GM10248 (cell line): ENCODE measurements around the gene EVL.

Experiments used
- CTCF ChIA-PET: fragments of 300-600 bp; sonication (Branson Sonifier 250); formaldehyde crosslinking; extraction: SDS; loops from one replicate; lab custom pipeline; 2021; ENCODE audit warnings: antibody characterized with exemption; lab: Yijun Ruan, JAX
- POLR2A ChIA-PET: fragments of 350-650 bp; sonication (Branson Sonifier 250); formaldehyde crosslinking; extraction: SDS; loops from one replicate; lab custom pipeline; 2020; ENCODE audit warnings: antibody characterized with exemption; lab: Yijun Ruan, JAX
- DNase-seq: peaks from one replicate; pipeline ENCODE4 v3.0.0; 2012; ENCODE audit errors: extremely low spot score
- TF ChIP-seq, protein P1 (sequence below): IDR thresholded peaks from 2 replicates; pipeline ENCODE4 v1.5.1; 2012; ENCODE audit warnings: mild to moderate bottlenecking, low read depth; ENCODE audit errors: extremely low read depth, missing control alignments, control extremely low read depth

The EVL gene

DNA sequence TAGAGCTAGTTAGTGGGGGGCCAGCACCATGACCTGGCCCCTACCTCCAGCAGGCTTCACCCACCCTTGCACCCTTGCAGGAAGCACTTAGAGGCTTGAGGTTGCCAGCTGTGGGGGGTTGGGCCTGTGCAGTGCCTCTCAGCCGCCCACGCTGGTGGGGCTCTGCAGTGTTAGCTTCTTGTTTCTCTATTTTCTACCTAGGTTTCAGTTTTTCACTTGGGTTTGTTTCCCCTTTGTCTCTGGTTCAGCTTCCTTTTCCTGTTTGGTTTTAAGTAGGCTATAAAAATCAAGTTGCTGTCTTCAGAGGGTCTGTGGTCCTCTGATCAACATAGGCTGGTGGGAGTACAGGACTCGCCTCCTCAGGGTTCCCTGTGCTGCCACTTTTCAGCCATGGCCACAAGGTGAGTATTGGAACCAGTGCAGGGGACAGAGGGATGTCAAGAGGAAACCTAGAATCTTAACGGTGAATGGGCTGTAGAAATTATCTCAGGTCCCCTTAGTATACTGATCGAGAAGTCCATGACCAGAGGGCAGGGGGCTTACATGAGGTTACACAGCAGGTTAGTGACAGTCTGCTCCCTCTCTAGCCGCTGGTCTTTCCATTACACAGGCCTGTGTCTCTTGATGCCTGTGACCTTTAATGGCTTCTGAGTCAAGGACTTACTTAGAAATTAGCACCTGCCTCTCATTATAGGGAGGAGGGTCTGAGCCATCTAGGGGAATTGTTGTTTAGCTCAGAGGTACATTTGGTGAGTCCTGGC is at the start of gene EVL:
TSS of gene EVL (plus strand) at position 312 of the 761 bp plus-strand sequence. CDS start at position 391, 79 bp downstream.
- TF ChIP-seq, protein P1, sequence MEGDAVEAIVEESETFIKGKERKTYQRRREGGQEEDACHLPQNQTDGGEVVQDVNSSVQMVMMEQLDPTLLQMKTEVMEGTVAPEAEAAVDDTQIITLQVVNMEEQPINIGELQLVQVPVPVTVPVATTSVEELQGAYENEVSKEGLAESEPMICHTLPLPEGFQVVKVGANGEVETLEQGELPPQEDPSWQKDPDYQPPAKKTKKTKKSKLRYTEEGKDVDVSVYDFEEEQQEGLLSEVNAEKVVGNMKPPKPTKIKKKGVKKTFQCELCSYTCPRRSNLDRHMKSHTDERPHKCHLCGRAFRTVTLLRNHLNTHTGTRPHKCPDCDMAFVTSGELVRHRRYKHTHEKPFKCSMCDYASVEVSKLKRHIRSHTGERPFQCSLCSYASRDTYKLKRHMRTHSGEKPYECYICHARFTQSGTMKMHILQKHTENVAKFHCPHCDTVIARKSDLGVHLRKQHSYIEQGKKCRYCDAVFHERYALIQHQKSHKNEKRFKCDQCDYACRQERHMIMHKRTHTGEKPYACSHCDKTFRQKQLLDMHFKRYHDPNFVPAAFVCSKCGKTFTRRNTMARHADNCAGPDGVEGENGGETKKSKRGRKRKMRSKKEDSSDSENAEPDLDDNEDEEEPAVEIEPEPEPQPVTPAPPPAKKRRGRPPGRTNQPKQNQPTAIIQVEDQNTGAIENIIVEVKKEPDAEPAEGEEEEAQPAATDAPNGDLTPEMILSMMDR: no peak
- ChIA-PET POLR2A (interaction anchor here (1.6 kb wide), 1 partner anchor 186 kb away, joined by 3 read pairs; no protein-coding TSS in a partner anchor), CTCF (interaction anchor here (1.0 to 23.2 kb wide), 16 partner anchors 9 to 128 kb away, joined by 3 to 336 read pairs (median 5); no protein-coding TSS in a partner anchor)
- DNase-seq: peak; percentile 68

- ChIA-PET CTCF (interaction anchor here (0.9 to 4.0 kb wide), 12 partner anchors 8 to 91 kb away, joined by 3 to 33 read pairs (median 6); no protein-coding TSS in a partner anchor), POLR2A (no interaction called here)
- no peak for DNase-seq
Observed at GRCh38 chr14:100017553-100017952, 47.7 kb upstream of the EVL start.

DNA sequence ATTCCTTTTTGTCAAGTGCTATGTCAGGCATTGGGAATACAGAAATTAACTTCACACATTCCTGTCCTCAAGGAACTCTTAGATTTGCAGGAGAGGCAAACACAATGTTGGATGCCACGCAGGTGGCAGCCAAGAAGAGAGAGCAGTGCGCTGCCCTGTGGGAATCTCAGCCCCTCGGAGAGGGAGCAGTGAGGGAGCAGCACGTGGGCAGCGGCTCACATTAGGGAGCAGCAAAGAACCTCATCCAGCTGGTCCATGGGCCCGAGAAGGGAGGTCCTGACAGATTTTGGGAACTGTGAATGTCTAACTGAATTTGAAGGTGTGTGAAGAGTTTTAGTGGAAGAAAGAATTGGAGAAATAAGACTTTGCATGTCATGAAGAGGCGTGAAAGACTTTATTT is 47.2 kb upstream of the EVL start:
- ChIA-PET CTCF (interaction anchor here (0.7 to 4.0 kb wide), 7 partner anchors 7 to 90 kb away, joined by 3 to 33 read pairs (median 9); no protein-coding TSS in a partner anchor), POLR2A (no interaction called here)
- TF ChIP-seq, protein P1: no peak
- no peak for DNase-seq

More at GRCh38 chr14:100017553-100017952, 47.7 kb upstream of the EVL start:
- TF ChIP-seq, protein P1: no peak

DNA sequence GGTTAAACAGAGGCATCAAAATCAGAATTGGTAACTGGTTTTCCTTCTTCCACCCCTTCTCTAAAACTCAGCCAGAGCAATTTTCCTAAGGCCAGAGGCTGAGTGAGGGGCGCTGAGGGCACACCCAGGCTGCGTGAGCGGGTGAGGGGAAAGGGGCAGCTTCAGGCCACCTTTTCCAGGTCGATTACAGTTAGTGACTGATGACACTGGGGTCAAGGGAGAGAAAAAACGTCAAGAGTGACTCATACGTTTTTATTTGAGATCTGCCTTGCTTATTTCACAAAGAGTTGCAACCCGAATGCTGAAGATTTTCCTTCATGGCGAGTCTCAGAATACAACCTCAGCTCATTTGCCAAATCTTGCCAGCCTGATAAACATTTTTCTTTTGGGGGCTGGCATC is 46.7 kb upstream of the EVL start:
- POLR2A ChIA-PET: no interaction called here
- no peak for DNase-seq
- TF ChIP-seq, protein P1: no peak
- CTCF ChIA-PET: interaction anchor here (0.7 to 2.4 kb wide), 2 partner anchors 35 to 90 kb away, joined by 3 to 9 read pairs; no protein-coding TSS in a partner anchor

DNA sequence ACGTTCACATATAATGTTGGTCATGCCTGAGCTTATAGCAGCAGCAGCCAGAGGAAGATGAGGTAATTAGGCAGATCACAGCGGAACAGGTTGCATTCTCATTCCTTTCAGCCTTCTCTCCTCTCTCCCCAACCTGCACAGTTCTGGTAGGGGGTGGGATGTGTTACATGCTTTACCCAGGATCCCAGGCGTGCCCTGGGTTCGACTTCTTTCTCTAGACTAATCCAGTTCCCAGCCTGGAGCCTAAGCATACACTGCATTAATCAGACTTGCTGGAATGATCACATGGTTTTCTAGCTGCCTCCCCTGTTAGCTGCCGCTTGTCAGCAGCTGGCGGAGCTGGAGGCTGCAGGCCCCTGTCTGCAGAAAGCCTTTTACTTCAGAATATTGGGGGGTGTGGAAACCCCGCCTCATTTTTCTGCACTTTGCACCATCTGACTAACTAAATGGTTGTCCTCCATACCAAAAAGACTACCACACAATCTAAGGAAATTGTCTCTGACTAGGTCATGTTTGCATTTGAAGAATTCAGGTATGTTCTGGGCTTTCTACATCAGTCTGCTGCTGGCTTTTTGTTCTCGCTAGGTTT is 46.0 kb upstream of the EVL start:
- TF ChIP-seq, protein P1: no peak
- CTCF ChIA-PET: interaction anchor here (1.0 to 3.9 kb wide), 3 partner anchors 37 to 174 kb away, joined by 3 to 21 read pairs (median 9); no protein-coding TSS in a partner anchor
- POLR2A ChIA-PET: no interaction called here
- DNase-seq: no peak

- DNase-seq: no peak
- CTCF ChIA-PET: interaction anchor here (0.9 to 3.9 kb wide), 6 partner anchors 15 to 88 kb away, joined by 3 to 21 read pairs (median 6); no protein-coding TSS in a partner anchor
- POLR2A ChIA-PET: no interaction called here
- TF ChIP-seq, protein P1: no peak
Observed at GRCh38 chr14:100020629-100021028, 44.6 kb upstream of the EVL start.
